BE2C (cell line): ENCODE data around the gene BABAM1.

Source experiments
- DNase-seq: peaks from one replicate; pipeline ENCODE4 v3.0.0-alpha.2; 2020
- H3K27me3 ChIP-seq: fragments of 250-450 bp; sonication (Bioruptor Pico); 2 replicates; pipeline ENCODE4 v1.5.1; 2020; ENCODE audit warnings: mild to moderate bottlenecking
- H3K36me3 ChIP-seq: fragments of 250-450 bp; sonication (Bioruptor Pico); 2 replicates; pipeline ENCODE4 v1.5.1; 2020; ENCODE audit warnings: mild to moderate bottlenecking
- H3K4me1 ChIP-seq: fragments of 250-450 bp; sonication (Bioruptor Pico); 2 replicates; pipeline ENCODE4 v1.5.1; 2020
- H3K4me3 ChIP-seq: 2 replicates; pipeline ENCODE4 v1.5.1; 2011; ENCODE audit warnings: low read depth, low read length
- H3K9me3 ChIP-seq: fragments of 250-450 bp; sonication (Bioruptor Pico); 2 replicates; pipeline ENCODE4 v1.5.1; 2020
- TF ChIP-seq, protein P1 (sequence below): IDR thresholded peaks from 2 replicates; pipeline ENCODE4 v1.5.1; 2012; ENCODE audit warnings: mild to moderate bottlenecking, low read depth, low read length

Gene BABAM1

DNA sequence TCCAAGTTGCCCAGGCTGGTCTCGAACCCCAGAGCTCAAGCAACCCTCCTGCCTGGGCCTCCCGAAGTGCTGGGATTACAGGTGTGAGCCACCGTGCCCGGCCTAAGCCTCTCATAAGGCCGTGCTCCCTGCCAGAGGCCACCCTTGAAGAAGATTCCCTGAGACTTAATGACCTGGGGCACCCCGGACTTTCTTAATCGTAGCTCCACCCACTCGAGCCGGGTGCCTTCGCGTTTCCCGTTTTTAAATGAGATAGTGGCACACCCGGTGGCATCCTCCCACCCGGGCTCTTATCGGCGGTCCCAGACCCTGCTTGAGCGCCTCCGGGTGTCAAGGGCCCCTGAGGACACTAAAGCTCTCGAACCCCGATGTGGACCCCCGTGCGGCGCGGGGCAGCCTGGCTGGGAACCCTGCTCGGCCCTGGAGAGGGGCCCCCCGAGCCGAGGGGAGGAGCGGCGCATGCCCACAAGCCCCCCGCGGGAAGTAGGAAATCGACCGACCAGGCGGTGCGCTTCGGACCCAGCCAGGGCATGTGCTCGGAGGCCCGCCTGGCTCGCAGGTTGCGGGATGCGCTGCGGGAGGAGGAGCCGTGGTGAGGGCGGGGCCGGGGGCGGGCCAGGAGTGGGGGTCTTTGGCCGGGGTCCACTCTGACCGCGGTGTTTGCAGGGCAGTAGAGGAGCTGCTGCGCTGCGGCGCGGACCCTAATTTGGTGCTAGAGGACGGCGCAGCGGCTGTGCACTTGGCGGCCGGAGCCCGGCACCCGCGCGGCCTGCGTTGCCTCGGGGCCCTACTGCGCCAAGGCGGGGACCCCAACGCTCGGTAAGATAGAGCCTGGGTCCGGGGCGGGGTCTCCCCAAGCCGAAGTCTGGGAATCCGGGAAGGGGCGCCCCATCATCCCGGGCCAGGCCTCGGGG, 14.4 kb downstream of the BABAM1 start, which contains the start of gene ANKLE1:
TSS of gene ANKLE1 (plus strand) at position 511 of the 914 bp plus-strand sequence. CDS start at position 531, 20 bp downstream.
- DNase-seq, result no peak
- Histone ChIP-seq H3K9me3 (no peaks in the 10 kb centered on the region), H3K36me3 (peaks cover 2% of the 10 kb centered on the region; the same call in 1 of the 2 replicates), H3K4me3 (peak within 1 kb of the TSS; percentile 33), H3K4me1 (no peaks in the 10 kb centered on the region), H3K27me3 (peaks cover 5% of the 10 kb centered on the region; the same call in 1 of the 2 replicates)
- TF ChIP-seq, protein P1, sequence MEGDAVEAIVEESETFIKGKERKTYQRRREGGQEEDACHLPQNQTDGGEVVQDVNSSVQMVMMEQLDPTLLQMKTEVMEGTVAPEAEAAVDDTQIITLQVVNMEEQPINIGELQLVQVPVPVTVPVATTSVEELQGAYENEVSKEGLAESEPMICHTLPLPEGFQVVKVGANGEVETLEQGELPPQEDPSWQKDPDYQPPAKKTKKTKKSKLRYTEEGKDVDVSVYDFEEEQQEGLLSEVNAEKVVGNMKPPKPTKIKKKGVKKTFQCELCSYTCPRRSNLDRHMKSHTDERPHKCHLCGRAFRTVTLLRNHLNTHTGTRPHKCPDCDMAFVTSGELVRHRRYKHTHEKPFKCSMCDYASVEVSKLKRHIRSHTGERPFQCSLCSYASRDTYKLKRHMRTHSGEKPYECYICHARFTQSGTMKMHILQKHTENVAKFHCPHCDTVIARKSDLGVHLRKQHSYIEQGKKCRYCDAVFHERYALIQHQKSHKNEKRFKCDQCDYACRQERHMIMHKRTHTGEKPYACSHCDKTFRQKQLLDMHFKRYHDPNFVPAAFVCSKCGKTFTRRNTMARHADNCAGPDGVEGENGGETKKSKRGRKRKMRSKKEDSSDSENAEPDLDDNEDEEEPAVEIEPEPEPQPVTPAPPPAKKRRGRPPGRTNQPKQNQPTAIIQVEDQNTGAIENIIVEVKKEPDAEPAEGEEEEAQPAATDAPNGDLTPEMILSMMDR, result no peak

GRCh38 chr19:17282488-17283125, 15.4 kb downstream of the BABAM1 start:
- H3K4me1 ChIP-seq, result no peaks in the 10 kb centered on the region
- H3K4me3 ChIP-seq, result peak overlapping the region; percentile 33
- no peaks in the 10 kb centered on the region for H3K9me3 ChIP-seq
- TF ChIP-seq, protein P1, result peak; percentile 83
- peaks cover 5% of the 10 kb centered on the region; the same call in 1 of the 2 replicates for H3K27me3 ChIP-seq
- H3K36me3 ChIP-seq, result no peaks in the 10 kb centered on the region
- DNase-seq, result peak; percentile 92

- Histone ChIP-seq H3K36me3 (no peaks in the 10 kb centered on the region), H3K9me3 (no peaks in the 10 kb centered on the region), H3K4me3 (no peak overlapping the region), H3K27me3 (peaks cover 5% of the 10 kb centered on the region; the same call in 1 of the 2 replicates), H3K4me1 (no peaks in the 10 kb centered on the region)
- TF ChIP-seq, protein P1, result no peak
- DNase-seq, result no peak
Observed at GRCh38 chr19:17283504-17283996, 16.3 kb downstream of the BABAM1 start.

DNA sequence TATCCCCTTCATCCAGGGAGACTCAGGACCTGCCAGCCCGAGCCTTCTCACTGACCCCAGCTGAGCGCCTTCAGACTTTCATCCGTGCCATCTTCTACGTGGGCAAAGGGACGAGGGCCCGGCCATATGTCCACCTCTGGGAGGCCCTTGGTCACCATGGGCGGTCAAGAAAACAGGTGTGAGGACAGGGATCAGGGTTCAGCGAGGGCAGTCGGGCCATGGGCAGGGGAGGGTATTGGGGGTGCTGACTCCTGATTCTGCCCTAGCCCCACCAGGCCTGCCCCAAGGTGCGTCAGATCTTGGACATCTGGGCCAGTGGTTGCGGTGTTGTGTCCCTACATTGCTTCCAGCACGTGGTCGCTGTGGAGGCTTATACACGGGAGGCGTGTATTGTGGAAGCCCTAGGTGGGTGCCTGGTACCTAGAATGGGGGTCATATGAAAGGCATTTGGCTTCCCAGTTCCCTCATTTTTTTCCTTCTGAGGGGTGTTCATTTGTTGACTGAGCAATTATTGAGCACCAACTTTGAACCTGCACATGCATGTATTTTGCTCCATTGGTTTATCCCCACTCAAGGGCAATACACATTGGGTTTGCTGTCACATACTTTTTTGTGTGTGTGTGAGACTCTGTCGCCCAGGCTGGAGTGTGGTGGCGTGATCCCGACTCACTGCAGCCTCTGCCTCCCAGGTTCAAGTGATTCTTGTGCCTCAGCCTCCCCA, 18.3 kb downstream of the BABAM1 start:
- H3K36me3 ChIP-seq, result no peaks in the 10 kb centered on the region

DNA sequence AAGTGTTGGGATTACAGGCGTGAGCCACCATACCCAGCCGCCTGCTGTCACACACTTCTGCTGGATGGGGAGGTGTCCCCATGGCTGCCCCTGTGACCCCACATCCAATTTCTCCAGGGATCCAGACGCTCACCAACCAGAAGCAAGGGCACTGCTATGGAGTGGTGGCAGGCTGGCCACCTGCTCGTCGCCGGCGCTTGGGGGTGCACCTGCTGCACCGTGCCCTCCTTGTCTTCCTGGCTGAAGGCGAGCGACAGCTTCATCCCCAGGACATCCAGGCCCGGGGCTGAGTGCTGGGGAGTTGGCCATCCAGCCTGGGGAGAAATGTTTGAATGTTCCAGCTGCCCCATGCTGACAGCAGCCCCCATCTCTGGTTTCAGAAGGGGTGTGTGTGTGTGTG, 19.0 kb downstream of the BABAM1 start:
- TF ChIP-seq, protein P1, result no peak
- peaks cover 5% of the 10 kb centered on the region; the same call in 1 of the 2 replicates for H3K27me3 ChIP-seq
- no peak for DNase-seq
- H3K36me3 ChIP-seq, result no peaks in the 10 kb centered on the region
- no peaks in the 10 kb centered on the region for H3K9me3 ChIP-seq
- no peak overlapping the region for H3K4me3 ChIP-seq
- no peaks in the 10 kb centered on the region for H3K4me1 ChIP-seq

More for the DNA sequence above, 18.3 kb downstream of the BABAM1 start:
- TF ChIP-seq, protein P1, result no peak
- peaks cover 5% of the 10 kb centered on the region; the same call in 1 of the 2 replicates for H3K27me3 ChIP-seq
- H3K4me3 ChIP-seq, result no peak overlapping the region
- H3K4me1 ChIP-seq, result no peaks in the 10 kb centered on the region
- no peak for DNase-seq
- H3K9me3 ChIP-seq, result no peaks in the 10 kb centered on the region
